Skeletal muscle cell (primary cell): ENCODE measurements around the gene RASA2.
"Not testable (repeated sequence)": the region's sequence is repeated elsewhere in the genome, so short reads cannot be mapped to it uniquely, and the experiment has no call there.

Experiments
- DNase-seq: peaks from one replicate; pipeline ENCODE4 v3.0.0-alpha.2; 2010; ENCODE audit warnings: low read depth
- H3K4me3 ChIP-seq: 2 replicates; pipeline ENCODE4 v1.5.1; 2011; ENCODE audit warnings: low read depth, mild to moderate bottlenecking, control low read depth, low read length, moderate library complexity

RASA2 gene

GRCh38 chr3:141618103-141618910, 131.5 kb downstream of the RASA2 start:
- H3K4me3 ChIP-seq = no peak overlapping the region

GRCh38 chr3:141618938-141619337, 132.1 kb downstream of the RASA2 start:
- DNase-seq = no peak
- no peak overlapping the region for H3K4me3 ChIP-seq

More at GRCh38 chr3:141618103-141618910, 131.5 kb downstream of the RASA2 start:
- DNase-seq = no peak

- no peak for DNase-seq
These were observed 132.6 kb downstream of the RASA2 start for GRCh38 chr3:141619450-141619849.

GRCh38 chr3:141623691-141624090, 136.9 kb downstream of the RASA2 start:
- no peak overlapping the region for H3K4me3 ChIP-seq

More at GRCh38 chr3:141619450-141619849, 132.6 kb downstream of the RASA2 start:
- H3K4me3 ChIP-seq = no peak overlapping the region

GRCh38 chr3:141625506-141625905, 138.7 kb downstream of the RASA2 start:
- H3K4me3 ChIP-seq = no peak overlapping the region
- DNase-seq = no peak

More at GRCh38 chr3:141623691-141624090, 136.9 kb downstream of the RASA2 start:
- DNase-seq = no peak

- not testable (repeated sequence) for H3K4me3 ChIP-seq, DNase-seq
These were observed 141.5 kb downstream of the RASA2 start for GRCh38 chr3:141628334-141628733.

GRCh38 chr3:141628868-141629441, 142.1 kb downstream of the RASA2 start:
- not testable (repeated sequence) for H3K4me3 ChIP-seq, DNase-seq

- DNase-seq = no peak
- H3K4me3 ChIP-seq = no peak overlapping the region
These were observed 143.1 kb downstream of the RASA2 start for GRCh38 chr3:141629976-141630375.

- DNase-seq = no peak
- H3K4me3 ChIP-seq = no peak overlapping the region
These were observed 146.1 kb downstream of the RASA2 start for GRCh38 chr3:141632779-141633374.

- no peak overlapping the region for H3K4me3 ChIP-seq
- no peak for DNase-seq
These were observed 155.4 kb downstream of the RASA2 start for GRCh38 chr3:141642215-141642614.

- H3K4me3 ChIP-seq = no peak overlapping the region
- DNase-seq = no peak
These were observed 156.6 kb downstream of the RASA2 start for GRCh38 chr3:141643391-141643790.

GRCh38 chr3:141643796-141644195, 157.0 kb downstream of the RASA2 start:
- DNase-seq = no peak
- no peak overlapping the region for H3K4me3 ChIP-seq

GRCh38 chr3:141644931-141645330, 158.1 kb downstream of the RASA2 start:
- DNase-seq = no peak
- H3K4me3 ChIP-seq = no peak overlapping the region

- H3K4me3 ChIP-seq = no peak overlapping the region
- DNase-seq = no peak
These were observed 160.1 kb downstream of the RASA2 start for GRCh38 chr3:141646760-141647561.

GRCh38 chr3:141647562-141647915, 160.7 kb downstream of the RASA2 start:
- DNase-seq = no peak
- no peak overlapping the region for H3K4me3 ChIP-seq

GRCh38 chr3:141648055-141648910, 161.5 kb downstream of the RASA2 start:
- no peak overlapping the region for H3K4me3 ChIP-seq
- DNase-seq = no peak

GRCh38 chr3:141649871-141650270, 163.0 kb downstream of the RASA2 start:
- DNase-seq = no peak
- no peak overlapping the region for H3K4me3 ChIP-seq

GRCh38 chr3:141650783-141651182, 164.0 kb downstream of the RASA2 start:
- no peak for DNase-seq
- no peak overlapping the region for H3K4me3 ChIP-seq

GRCh38 chr3:141651409-141651808, 164.6 kb downstream of the RASA2 start:
- DNase-seq = no peak
- H3K4me3 ChIP-seq = no peak overlapping the region
